ENCODE results near the gene NDUFA6. TPM values are rescaled to one million over a fixed set of nuclear protein-coding genes. Genes with fewer than 3 reads are reported as not detected.

The NDUFA6 gene
- total RNA-seq, 4 donors from 2014 or later, result 36.5 to 116 (median 46.0) TPM

GRCh38 chr22:42086051-42086450, 4.5 kb downstream of the NDUFA6 start:
- H3K36me3 ChIP-seq, result no peaks in the 10 kb centered on the region
- H3K4me1 ChIP-seq, result no peaks in the 10 kb centered on the region
- no peaks in the 10 kb centered on the region for H3K27me3 ChIP-seq
- H3K4me3 ChIP-seq, result no peak overlapping the region
- no peaks in the 10 kb centered on the region for H3K9me3 ChIP-seq
- no peak overlapping the region for H3K27ac ChIP-seq
- TF ChIP-seq CTCF (IDR thresholded peaks at IDR 0.05) (no peak), POLR2A (IDR thresholded peaks at IDR 0.05) (no peak)
- intact Hi-C loops (cut with DNase I; ENCODE audit: low total_unique reads), result no loop called here
- DNase-seq, result no peak

DNA sequence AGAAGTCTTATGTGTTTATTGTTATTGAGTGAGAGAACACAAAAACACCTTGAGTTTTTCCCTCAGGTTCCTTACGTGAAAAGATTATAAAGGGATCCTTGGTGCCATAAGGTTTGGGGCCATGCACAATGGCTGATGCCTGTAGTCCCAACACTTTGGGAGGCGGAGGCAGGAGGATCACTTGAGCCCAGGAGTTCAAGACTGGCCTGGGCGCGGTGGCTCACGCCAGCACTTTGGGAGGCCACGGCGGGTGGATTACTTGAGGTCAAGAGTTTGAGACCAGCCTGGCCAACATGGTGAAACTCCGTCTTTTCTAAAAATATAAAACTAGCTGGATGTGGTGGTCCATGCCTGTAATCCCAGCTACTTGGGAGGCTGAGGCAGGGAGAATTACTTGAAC, 5.7 kb downstream of the NDUFA6 start:
- no peak for TF ChIP-seq CTCF (IDR thresholded peaks at IDR 0.05)
- TF ChIP-seq POLR2A (IDR thresholded peaks at IDR 0.05), result no peak
- H3K9me3 ChIP-seq, result no peaks in the 10 kb centered on the region
- no peaks in the 10 kb centered on the region for H3K27me3 ChIP-seq
- H3K4me1 ChIP-seq, result no peaks in the 10 kb centered on the region
- intact Hi-C loops (cut with DNase I; ENCODE audit: low total_unique reads), result no loop called here
- no peak overlapping the region for H3K4me3 ChIP-seq
- H3K36me3 ChIP-seq, result no peaks in the 10 kb centered on the region
- H3K27ac ChIP-seq, result no peak overlapping the region
- no peak for DNase-seq

GRCh38 chr22:42083119-42083518, 7.5 kb downstream of the NDUFA6 start:
- Histone ChIP-seq H3K27ac (no peak overlapping the region), H3K4me1 (peaks cover 4 to 6% of the 10 kb centered on the region in 2 donors), H3K27me3 (no peaks in the 10 kb centered on the region), H3K36me3 (no peaks in the 10 kb centered on the region), H3K9me3 (no peaks in the 10 kb centered on the region), H3K4me3 (no peak overlapping the region)
- DNase-seq, result no peak
- TF ChIP-seq CTCF (IDR thresholded peaks at IDR 0.05) (no peak), POLR2A (IDR thresholded peaks at IDR 0.05) (no peak)
- intact Hi-C loops (cut with DNase I; ENCODE audit: low total_unique reads), result no loop called here

- H3K27me3 ChIP-seq, result no peaks in the 10 kb centered on the region
- H3K4me3 ChIP-seq, result peak overlapping the region; percentile 72
- peak overlapping the region; percentile 98 to 99 for H3K27ac ChIP-seq
- H3K36me3 ChIP-seq, result no peaks in the 10 kb centered on the region
- no peak for TF ChIP-seq POLR2A (IDR thresholded peaks at IDR 0.05)
- no peak for TF ChIP-seq CTCF (IDR thresholded peaks at IDR 0.05)
- no peak for DNase-seq
- intact Hi-C loops (cut with DNase I; ENCODE audit: low total_unique reads), result no loop called here
- H3K4me1 ChIP-seq, result peaks cover 5 to 11% of the 10 kb centered on the region in 2 donors
- H3K9me3 ChIP-seq, result no peaks in the 10 kb centered on the region
These were observed 10.3 kb downstream of the NDUFA6 start for GRCh38 chr22:42080287-42080686.

DNA sequence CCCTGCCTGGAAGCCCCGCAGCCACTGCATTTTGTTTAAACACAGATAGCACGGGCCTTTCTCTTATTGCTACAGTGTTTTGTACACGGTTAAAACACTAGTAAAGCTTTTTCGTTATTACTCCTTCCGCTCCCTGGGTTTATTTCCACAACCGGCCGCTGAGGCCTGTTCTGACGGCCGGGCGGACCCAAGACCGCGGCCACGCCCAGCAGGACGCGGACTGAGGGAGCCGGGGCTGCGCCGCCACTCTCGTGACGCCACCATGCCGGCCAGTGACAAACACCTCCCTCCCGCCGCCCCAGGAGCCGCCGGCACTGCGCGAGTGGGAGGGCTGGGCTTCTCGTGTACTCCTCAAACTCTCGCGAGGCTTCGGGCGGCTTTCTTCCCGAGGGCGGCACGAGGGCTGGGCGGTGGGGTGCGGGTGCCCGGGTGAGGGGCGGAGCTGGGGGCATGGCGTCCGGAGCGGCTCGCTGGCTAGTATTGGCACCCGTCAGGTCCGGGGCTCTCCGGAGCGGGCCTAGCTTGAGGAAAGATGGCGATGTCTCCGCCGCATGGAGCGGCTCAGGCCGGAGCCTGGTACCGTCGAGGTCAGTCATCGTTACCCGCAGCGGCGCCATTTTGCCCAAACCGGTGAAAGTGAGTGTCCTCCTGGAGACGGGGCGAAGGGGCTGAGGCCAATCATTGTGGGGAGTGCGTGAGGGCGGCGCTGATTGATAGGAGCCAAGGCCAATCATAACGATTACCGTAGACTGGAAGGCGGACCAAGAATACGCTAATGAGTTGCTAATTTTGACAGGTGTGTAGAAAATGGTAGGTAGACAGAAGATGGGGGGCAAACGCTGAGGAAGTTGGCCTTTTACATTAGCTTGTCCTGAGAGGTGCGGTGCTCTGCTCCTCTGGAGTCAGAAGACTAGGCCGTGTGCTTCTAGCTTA, 11.0 kb downstream of the NDUFA6 start, which contains the start of gene SMDT1:
Gene SMDT1, plus strand, starts transcription at position 382 of the 933 bp plus-strand sequence. Its CDS starts 69 bp downstream, at position 451.
- DNase-seq, result peak; percentile 98 to 99
- Histone ChIP-seq H3K27ac (peak within 1 kb of the TSS; percentile 98 to 99), H3K4me3 (peak within 1 kb of the TSS; percentile 72), H3K27me3 (no peaks in the 10 kb centered on the region), H3K36me3 (no peaks in the 10 kb centered on the region), H3K9me3 (no peaks in the 10 kb centered on the region), H3K4me1 (peaks cover 11% of the 10 kb centered on the region in 2 donors)
- intact Hi-C loops (cut with DNase I; ENCODE audit: low total_unique reads), result no loop called here
- TF ChIP-seq CTCF (IDR thresholded peaks at IDR 0.05) (peak in 1 of 4 experiments; percentile 29), POLR2A (IDR thresholded peaks at IDR 0.05) (peak; percentile 95)
